HepG2 (cell line): ENCODE data around the gene SUCLA2. TPM values are rescaled to one million over a fixed set of nuclear protein-coding genes. Genes with fewer than 3 reads are reported as not detected.

Experiments
- ELF3 ChIP-seq: IDR thresholded peaks from 2 replicates; pipeline ENCODE4 v1.6.1; 2016; ENCODE audit warnings: missing genetic modification reagents, missing compliant biosample characterization
- ETV6 ChIP-seq: sonication (generic); formaldehyde crosslinking; conservative IDR thresholded peaks from 2 replicates; pipeline ENCODE4 v1.4.0; 2020; ENCODE audit warnings: missing genetic modification reagents
- FOXA3 ChIP-seq: IDR thresholded peaks from 2 replicates; pipeline ENCODE4 v1.6.1; 2016; ENCODE audit warnings: missing genetic modification reagents, missing compliant biosample characterization
- HNRNPL ChIP-seq: fragments of 200-400 bp; formaldehyde crosslinking; IDR thresholded peaks from 2 replicates; pipeline ENCODE4 v1.6.1; 2017; ENCODE audit warnings: mild to moderate bottlenecking, low read depth, low read length
- NRL ChIP-seq: sonication (generic); formaldehyde crosslinking; IDR thresholded peaks from 2 replicates; pipeline ENCODE4 v1.5.0; 2020; ENCODE audit warnings: missing genetic modification reagents, mild to moderate bottlenecking, moderate library complexity, borderline replicate concordance
- RAD21 ChIP-seq: fragments of 450-650 bp; formaldehyde crosslinking; IDR thresholded peaks from 2 replicates; pipeline ENCODE4 v1.5.0; 2020; ENCODE audit warnings: mild to moderate bottlenecking
- RNF2 ChIP-seq: fragments of 450-650 bp; conservative IDR thresholded peaks from 2 replicates; pipeline ENCODE4 v1.6.1; 2016; ENCODE audit warnings: low read depth
- SNAI1 ChIP-seq: sonication (generic); formaldehyde crosslinking; IDR thresholded peaks from 2 replicates; pipeline ENCODE4 v1.5.0; 2020; ENCODE audit warnings: mild to moderate bottlenecking, missing genetic modification reagents, borderline replicate concordance
- SYNCRIP ChIP-seq: fragments of 200-400 bp; formaldehyde crosslinking; IDR thresholded peaks from 2 replicates; pipeline ENCODE4 v1.6.1; 2018; ENCODE audit warnings: mild to moderate bottlenecking, low read depth, low read length; ENCODE audit not compliant: insufficient read depth
- TSC22D2 ChIP-seq: sonication (generic); formaldehyde crosslinking; IDR thresholded peaks from 2 replicates; pipeline ENCODE4 v1.5.1; 2020; ENCODE audit warnings: missing genetic modification reagents, mild to moderate bottlenecking, borderline replicate concordance
- ZBTB20 ChIP-seq: sonication (generic); formaldehyde crosslinking; IDR thresholded peaks from 2 replicates; pipeline ENCODE4 v1.8.1; 2023; ENCODE audit warnings: missing genetic modification reagents, low read depth, mild to moderate bottlenecking, borderline replicate concordance
- ZBTB42 ChIP-seq: sonication (generic); formaldehyde crosslinking; IDR thresholded peaks from 2 replicates; pipeline ENCODE4 v1.5.0; 2020; ENCODE audit warnings: mild to moderate bottlenecking, missing genetic modification reagents
- ZNF124 ChIP-seq: sonication (generic); formaldehyde crosslinking; IDR thresholded peaks from 2 replicates; pipeline ENCODE4 v1.4.0; 2020; ENCODE audit warnings: missing genetic modification reagents
- ZNF20 ChIP-seq: sonication (generic); formaldehyde crosslinking; IDR thresholded peaks from 2 replicates; pipeline ENCODE4 v1.4.0; 2020; ENCODE audit warnings: mild to moderate bottlenecking, moderate library complexity, missing genetic modification reagents
- ZNF383 ChIP-seq: sonication (generic); formaldehyde crosslinking; IDR thresholded peaks from 2 replicates; pipeline ENCODE4 v1.4.0; 2020; ENCODE audit warnings: missing genetic modification reagents, mild to moderate bottlenecking, borderline replicate concordance
- ZNF562 ChIP-seq: sonication (generic); formaldehyde crosslinking; IDR thresholded peaks from 2 replicates; pipeline ENCODE4 v1.8.0; 2022; ENCODE audit warnings: missing genetic modification reagents, borderline replicate concordance
- ZNF780A ChIP-seq: sonication (generic); formaldehyde crosslinking; IDR thresholded peaks from 2 replicates; pipeline ENCODE4 v1.8.0; 2022; ENCODE audit warnings: mild to moderate bottlenecking, missing genetic modification reagents, moderate library complexity
- ZNF891 ChIP-seq: sonication (generic); formaldehyde crosslinking; IDR thresholded peaks from 2 replicates; pipeline ENCODE4 v1.5.0; 2020; ENCODE audit warnings: mild to moderate bottlenecking, missing genetic modification reagents
- polyA plus RNA-seq, 8 experiments: library from polyadenylated mRNA; depleted of rRNA in 3 of 8; stranded (reverse) in 7 of 8; unstranded in 1 of 8; fragments of >200 nt; fragmentation: Illumina TruSeq in 4 of 8; extraction: Trizol in 4 of 8; gene quantifications; 2 replicates each; pipeline versions ENCODE4 v1.2.1 to v1.2.3, GENCODE V29; 2011 to 2016; ENCODE audit warnings: low read depth in 4 of 8, missing spikeins in 1 of 8, mixed read lengths in 1 of 8; ENCODE audit not compliant: insufficient read depth in 1 of 8
- total RNA-seq, 5 experiments: library from RNA; depleted of rRNA; stranded (reverse); fragments of >200 nt; fragmentation: Illumina TruSeq; extraction: Trizol; gene quantifications; 2 replicates each; pipeline ENCODE4 v1.2.3, GENCODE V29; 2016; ENCODE audit warnings: low read depth in 1 of 5
- TF ChIP-seq, protein P1 (sequence below): sonication (generic); formaldehyde crosslinking; IDR thresholded peaks from 2 replicates; pipeline ENCODE4 v1.5.0; 2020; ENCODE audit warnings: missing genetic modification reagents
- TF ChIP-seq, protein P2 (sequence below): sonication (generic); formaldehyde crosslinking; IDR thresholded peaks from 2 replicates; pipeline ENCODE4 v1.4.0; 2020; ENCODE audit warnings: mild to moderate bottlenecking, missing genetic modification reagents
- TF ChIP-seq, protein P3 (sequence below): sonication (generic); formaldehyde crosslinking; IDR thresholded peaks from 2 replicates; pipeline ENCODE4 v1.5.0; 2020; ENCODE audit warnings: mild to moderate bottlenecking, missing genetic modification reagents

The SUCLA2 gene
- total and polyA plus RNA-seq, 2 of the 13 experiments (the other 11 are each of a cell fraction or from before 2014, with no cell fraction given), result 28.4 to 77.1 TPM

DNA sequence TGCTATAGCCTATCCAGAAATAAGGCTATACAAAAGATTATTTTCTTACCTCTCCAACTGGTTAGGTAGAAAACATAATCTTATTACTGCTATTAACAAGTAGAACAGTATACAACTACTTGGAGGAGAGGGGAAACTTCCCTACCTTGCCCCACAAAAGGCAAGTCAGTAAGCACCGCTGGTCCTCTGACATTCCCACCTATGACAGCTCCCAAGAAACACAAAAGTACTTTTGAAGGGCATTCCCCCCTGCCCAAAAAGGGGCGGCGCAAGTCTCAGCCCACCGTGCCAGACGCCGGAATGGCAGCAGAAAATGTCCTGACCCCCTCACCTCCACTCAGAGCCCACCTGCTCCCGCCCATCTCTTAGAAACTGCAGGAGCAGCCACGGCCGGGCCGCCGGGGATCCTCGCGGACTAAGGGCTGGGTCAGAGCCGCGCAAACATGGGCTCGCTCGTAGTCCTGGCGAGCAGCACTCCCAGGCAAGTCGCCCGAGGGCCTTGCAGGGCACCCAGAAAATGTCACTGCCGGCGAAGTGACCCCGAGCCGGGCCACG lies 437 bp downstream of the SUCLA2 start (continued):
- TF ChIP-seq, protein P1, sequence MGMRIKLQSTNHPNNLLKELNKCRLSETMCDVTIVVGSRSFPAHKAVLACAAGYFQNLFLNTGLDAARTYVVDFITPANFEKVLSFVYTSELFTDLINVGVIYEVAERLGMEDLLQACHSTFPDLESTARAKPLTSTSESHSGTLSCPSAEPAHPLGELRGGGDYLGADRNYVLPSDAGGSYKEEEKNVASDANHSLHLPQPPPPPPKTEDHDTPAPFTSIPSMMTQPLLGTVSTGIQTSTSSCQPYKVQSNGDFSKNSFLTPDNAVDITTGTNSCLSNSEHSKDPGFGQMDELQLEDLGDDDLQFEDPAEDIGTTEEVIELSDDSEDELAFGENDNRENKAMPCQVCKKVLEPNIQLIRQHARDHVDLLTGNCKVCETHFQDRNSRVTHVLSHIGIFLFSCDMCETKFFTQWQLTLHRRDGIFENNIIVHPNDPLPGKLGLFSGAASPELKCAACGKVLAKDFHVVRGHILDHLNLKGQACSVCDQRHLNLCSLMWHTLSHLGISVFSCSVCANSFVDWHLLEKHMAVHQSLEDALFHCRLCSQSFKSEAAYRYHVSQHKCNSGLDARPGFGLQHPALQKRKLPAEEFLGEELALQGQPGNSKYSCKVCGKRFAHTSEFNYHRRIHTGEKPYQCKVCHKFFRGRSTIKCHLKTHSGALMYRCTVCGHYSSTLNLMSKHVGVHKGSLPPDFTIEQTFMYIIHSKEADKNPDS (CRISPR knock-in tag), result no peak; the same call in 1 of the 2 replicates
- TF ChIP-seq, protein P2, sequence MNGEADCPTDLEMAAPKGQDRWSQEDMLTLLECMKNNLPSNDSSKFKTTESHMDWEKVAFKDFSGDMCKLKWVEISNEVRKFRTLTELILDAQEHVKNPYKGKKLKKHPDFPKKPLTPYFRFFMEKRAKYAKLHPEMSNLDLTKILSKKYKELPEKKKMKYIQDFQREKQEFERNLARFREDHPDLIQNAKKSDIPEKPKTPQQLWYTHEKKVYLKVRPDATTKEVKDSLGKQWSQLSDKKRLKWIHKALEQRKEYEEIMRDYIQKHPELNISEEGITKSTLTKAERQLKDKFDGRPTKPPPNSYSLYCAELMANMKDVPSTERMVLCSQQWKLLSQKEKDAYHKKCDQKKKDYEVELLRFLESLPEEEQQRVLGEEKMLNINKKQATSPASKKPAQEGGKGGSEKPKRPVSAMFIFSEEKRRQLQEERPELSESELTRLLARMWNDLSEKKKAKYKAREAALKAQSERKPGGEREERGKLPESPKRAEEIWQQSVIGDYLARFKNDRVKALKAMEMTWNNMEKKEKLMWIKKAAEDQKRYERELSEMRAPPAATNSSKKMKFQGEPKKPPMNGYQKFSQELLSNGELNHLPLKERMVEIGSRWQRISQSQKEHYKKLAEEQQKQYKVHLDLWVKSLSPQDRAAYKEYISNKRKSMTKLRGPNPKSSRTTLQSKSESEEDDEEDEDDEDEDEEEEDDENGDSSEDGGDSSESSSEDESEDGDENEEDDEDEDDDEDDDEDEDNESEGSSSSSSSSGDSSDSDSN (CRISPR knock-in tag), result peak; percentile 53; the same call in 1 of the 2 replicates
- peak; percentile 80; the same call in 1 of the 2 replicates for TF ChIP-seq ZNF20 (CRISPR knock-in tag)
- TF ChIP-seq HNRNPL, result 0 out of 2 replicates have a peak, but pooled peaks have one; percentile 13
- TF ChIP-seq SYNCRIP, result no peak
- TF ChIP-seq, protein P3, sequence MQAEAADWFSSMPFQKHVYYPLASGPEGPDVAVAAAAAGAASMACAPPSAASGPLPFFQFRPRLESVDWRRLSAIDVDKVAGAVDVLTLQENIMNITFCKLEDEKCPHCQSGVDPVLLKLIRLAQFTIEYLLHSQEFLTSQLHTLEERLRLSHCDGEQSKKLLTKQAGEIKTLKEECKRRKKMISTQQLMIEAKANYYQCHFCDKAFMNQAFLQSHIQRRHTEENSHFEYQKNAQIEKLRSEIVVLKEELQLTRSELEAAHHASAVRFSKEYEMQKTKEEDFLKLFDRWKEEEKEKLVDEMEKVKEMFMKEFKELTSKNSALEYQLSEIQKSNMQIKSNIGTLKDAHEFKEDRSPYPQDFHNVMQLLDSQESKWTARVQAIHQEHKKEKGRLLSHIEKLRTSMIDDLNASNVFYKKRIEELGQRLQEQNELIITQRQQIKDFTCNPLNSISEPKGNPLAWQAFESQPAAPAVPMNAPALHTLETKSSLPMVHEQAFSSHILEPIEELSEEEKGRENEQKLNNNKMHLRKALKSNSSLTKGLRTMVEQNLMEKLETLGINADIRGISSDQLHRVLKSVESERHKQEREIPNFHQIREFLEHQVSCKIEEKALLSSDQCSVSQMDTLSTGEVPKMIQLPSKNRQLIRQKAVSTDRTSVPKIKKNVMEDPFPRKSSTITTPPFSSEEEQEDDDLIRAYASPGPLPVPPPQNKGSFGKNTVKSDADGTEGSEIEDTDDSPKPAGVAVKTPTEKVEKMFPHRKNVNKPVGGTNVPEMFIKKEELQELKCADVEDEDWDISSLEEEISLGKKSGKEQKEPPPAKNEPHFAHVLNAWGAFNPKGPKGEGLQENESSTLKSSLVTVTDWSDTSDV (CRISPR knock-in tag), result 0 out of 2 replicates have a peak, but pooled peaks have one; percentile 72
- no peak for TF ChIP-seq ETV6 (CRISPR knock-in tag)
- TF ChIP-seq ZBTB42 (CRISPR knock-in tag), result no peak
- TF ChIP-seq SNAI1, result peak; percentile 89; the same call in 1 of the 2 replicates
- TF ChIP-seq ZNF124 (CRISPR knock-in tag), result no peak
- no peak for TF ChIP-seq ZNF562 (CRISPR knock-in tag)
- peak; percentile 81 for TF ChIP-seq NRL (CRISPR knock-in tag)
- peak; percentile 82; the same call in 1 of the 2 replicates for TF ChIP-seq ZNF891
- no peak for TF ChIP-seq RNF2
- TF ChIP-seq ZBTB20 (CRISPR knock-in tag), result peak; percentile 46; the same call in 1 of the 2 replicates
- TF ChIP-seq ZNF383, result no peak
- TF ChIP-seq TSC22D2, result no peak
- no peak for TF ChIP-seq RAD21 (CRISPR knock-in tag)
- TF ChIP-seq ZNF780A, result no peak
- TF ChIP-seq ELF3 (CRISPR knock-in tag), result no peak
- TF ChIP-seq FOXA3 (CRISPR knock-in tag), result no peak
